HG02938 (cell line): ENCODE measurements around the gene CHCHD10.

Experiments
- ATAC-seq: cut with Tn5 transposase; IDR thresholded peaks from one replicate; pipeline ENCODE4 v1.9.1; 2021; ENCODE audit warnings: mild to moderate bottlenecking, moderate library complexity; ENCODE audit not compliant: unreplicated experiment

CHCHD10 gene

DNA sequence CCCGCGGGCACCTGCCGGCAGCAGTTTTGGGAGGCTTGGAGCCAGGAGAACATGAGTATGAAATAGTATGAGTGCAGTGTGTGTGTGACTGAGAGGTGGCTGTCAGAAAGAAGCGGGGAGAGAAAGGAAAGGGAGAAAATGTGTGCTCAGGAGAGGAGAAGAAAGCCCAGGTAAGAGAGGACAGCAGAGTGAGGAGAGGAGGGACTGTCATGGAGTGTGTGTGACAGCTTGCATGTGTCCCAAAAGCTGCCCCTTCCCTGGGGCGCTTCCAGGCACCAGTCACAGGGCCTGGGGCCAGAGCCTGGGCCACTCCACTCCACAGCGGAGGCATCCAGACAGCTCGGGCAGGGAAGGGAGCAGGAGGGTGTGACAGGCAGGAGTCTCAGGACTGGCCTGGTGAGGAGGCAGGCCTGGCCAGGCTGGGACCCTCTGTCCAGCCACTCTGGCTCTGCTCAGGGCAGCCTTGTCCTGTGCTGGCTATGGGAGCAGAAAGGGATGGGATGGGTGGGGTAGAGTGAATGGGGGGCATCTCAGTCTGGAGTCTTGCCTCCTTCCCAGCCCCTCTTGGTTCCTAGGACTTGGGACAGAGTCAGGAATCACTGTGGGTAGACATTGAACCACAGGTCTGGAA lies 5.8 kb upstream of the CHCHD10 start:
- no peak for ATAC-seq

- no peak for ATAC-seq
Measured at GRCh38 chr22:23772649-23773473, 5.1 kb upstream of the CHCHD10 start, which contains the start of gene MMP11. Gene MMP11, plus strand, starts transcription at chr22:23772849. Its CDS starts 22 bp downstream, at chr22:23772871.

DNA sequence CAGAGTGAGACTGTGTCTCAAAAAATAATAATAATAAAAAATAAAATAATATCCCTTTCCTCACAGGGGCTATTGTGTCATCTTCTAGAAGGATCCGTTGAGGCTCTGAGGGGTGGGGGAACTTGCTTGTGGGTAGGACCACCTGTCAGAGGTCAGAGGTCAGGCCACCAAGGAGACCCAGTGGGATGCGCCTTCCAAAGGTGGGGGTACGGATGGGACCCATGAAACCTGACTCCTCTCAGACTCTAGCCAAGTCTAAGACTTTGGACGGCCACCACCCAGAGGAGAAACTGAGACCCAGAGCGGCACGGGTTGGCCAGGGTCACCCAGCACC lies 4.5 kb upstream of the CHCHD10 start:
- no peak for ATAC-seq

- ATAC-seq, result no peak
Measured at GRCh38 chr22:23769321-23769965, 1.7 kb upstream of the CHCHD10 start.

DNA sequence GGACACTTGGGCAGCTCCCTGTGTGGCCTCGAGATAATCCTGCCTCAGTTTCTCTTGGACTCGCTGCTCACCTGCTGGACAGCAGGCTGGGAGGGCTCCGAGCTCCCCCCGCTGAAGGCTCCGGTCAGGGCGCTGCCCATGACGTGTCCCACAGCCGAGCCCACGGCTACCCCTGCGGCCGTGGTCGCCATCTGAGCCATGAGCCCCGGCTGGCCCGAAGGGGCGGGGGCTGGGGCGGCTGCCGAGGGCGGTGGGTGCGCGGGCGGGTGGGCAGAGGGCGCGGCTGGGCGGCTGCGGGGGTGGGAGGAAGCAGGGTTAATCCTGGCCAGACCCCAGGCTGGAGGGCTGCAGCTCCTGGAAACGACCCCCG lies 484 bp downstream of the CHCHD10 start:
- ATAC-seq, result no peak

GRCh38 chr22:23764899-23765881 lies 2.6 kb downstream of the CHCHD10 start:
- no peak for ATAC-seq

DNA sequence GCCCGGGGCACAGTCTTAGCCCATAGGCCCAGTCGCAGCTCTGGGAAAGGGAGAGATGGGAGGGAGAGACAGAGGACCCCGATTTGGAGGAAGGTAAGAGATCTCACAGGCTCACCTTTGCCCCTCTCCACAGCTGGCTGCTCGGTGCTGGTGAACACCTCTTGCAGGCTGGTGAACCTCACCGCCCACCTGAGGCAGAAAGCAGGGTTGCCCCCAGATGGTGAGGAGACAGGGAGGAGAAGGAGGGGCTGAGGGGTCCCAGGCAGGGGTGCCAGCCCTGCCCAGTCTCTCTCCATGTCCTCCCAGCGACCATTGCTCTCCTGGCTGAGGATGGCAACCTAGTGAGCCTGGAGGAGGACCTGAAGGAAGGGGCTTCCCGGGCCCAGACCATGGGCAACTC lies 3.8 kb downstream of the CHCHD10 start:
- no peak for ATAC-seq

DNA sequence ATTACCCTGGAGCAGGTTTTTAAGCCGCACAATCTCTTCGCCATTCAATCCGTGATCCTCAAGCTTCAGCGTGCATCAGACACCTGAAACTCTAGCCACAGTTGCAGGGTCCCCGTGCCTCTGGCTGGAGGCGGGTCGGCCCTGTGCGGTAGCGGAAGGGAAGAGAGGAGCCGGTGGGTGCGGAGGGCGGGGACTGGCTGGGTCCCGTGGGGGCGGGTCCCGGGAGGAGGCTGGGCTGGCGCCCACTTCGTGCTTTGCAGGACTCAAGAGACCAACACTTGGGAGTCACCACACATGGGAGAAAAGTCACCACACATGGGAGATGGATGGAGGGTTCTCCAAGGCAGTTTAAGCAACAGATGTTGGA lies 4.2 kb downstream of the CHCHD10 start:
- ATAC-seq, result no peak

DNA sequence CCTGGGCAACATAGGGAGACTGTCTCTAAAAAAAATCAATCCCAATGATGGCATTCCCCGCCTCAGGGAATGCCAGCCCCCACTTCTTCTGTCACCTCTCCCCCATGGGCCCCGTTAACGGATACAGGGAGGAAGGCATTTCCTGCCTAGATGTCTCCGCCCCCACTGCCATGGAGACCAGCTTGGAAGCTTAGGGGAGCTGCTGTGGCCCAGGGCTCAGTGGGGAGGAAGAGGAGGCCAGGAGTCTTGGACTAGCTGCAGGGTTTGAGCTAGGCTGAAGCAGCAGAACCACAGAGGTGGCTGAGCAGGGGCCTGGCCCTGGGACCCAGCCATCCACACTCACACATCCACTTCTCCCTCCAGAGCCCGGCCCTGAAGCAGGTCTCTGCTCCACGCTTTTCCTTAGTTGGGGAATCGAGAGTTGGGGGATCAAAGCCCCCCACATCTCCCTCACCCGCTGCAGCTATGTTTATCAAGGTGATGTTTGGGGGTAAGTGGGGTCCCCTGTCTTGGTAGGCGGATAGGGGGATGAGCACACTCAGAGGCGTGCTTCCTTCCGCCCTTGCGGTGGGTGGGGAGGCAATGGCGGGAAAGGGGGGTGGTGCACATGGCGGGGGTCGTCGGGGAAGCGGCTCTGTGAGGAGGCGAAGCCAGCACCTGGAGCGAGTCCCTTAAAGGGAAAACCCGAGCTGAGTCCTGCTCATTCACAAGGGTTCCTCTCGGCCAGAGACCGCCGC lies 4.8 kb downstream of the CHCHD10 start, which contains the start of gene C22orf15:
C22orf15 (plus strand) TSS at position 149 of the 737 bp plus-strand sequence; CDS start at position 466, 317 bp downstream.
- no peak for ATAC-seq

DNA sequence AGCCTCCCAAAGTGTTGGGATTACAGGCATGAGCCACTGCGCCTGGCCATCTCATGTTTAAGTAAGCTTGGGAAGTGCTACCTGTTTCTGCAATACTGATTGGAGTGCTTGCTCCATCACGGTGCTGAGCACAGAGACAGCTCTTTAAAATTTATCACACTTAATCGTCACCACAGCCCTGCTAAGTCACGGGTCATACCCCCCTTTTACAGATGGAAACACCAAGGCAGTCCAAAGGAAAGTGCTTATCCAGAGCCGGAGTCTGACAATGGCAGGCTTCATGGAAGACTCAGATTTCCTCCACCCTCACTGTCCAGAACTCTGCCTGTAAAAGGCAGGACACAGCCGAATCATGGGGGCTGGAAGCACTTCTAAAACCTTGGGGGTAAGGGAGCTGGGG lies 7.7 kb downstream of the CHCHD10 start:
- no peak for ATAC-seq

GRCh38 chr22:23759566-23759965 lies 8.2 kb downstream of the CHCHD10 start:
- ATAC-seq, result no peak

GRCh38 chr22:23756891-23757290 lies 10.9 kb downstream of the CHCHD10 start:
- ATAC-seq, result no peak

- no peak for ATAC-seq
Measured at GRCh38 chr22:23755711-23756110, 12.1 kb downstream of the CHCHD10 start.

DNA sequence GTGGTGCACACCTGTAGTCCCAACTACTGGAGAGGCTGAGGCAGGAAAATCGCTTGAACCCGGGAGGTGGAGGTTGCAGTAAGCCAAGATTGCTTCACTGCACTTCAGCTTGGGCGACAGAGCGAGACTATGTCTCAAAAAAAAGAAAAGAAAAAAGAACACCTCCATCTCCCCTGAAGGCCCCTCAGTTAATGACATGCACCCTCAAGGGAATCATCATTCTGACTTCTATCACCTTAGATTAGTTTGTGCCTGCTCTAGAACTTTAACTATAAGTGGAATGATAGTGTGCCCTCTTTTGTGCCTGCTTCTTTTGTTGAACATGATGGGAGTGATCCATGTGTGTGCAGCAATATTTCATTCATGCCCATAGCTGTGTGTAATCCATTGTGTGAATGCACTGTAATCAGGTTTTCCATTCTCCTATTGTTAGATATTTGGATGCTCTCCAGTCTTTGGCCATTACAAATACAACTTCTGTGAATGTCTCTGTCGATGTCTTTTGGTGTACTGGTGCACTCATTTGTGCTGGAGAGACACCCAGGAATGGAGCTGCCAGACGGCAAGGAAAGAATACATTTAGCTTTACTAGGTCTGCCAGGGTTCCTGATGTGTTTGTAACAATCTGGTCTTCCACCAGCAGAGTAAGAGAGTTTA lies 12.7 kb downstream of the CHCHD10 start:
- no peak for ATAC-seq

GRCh38 chr22:23754220-23754919 lies 13.4 kb downstream of the CHCHD10 start, which contains the start of gene VPREB3:
Gene VPREB3, minus strand, starts transcription at chr22:23754425. Its CDS starts 62 bp downstream, at chr22:23754363.
- no peak for ATAC-seq

DNA sequence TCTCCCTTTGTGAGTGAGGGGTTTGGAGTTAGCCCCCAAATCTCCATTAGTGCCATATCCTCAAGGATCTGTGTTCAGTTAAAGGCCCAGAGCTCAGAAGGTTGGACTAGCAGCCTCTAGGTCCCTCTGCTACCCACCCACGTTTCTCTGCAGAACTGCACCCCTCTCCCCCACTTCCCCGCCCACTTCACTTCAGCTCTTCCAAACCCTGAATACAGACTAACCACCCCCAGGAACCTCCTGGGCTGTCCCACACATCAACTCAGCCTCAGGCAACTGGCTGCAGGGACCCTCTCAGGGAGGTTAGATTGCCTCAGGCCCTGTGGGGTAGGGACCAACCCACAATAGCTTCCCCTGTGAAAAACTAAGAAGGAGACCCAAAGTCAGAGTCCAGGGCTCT lies 14.4 kb downstream of the CHCHD10 start:
- ATAC-seq, result no peak

GRCh38 chr22:23752750-23753149 lies 15.0 kb downstream of the CHCHD10 start:
- no peak for ATAC-seq

DNA sequence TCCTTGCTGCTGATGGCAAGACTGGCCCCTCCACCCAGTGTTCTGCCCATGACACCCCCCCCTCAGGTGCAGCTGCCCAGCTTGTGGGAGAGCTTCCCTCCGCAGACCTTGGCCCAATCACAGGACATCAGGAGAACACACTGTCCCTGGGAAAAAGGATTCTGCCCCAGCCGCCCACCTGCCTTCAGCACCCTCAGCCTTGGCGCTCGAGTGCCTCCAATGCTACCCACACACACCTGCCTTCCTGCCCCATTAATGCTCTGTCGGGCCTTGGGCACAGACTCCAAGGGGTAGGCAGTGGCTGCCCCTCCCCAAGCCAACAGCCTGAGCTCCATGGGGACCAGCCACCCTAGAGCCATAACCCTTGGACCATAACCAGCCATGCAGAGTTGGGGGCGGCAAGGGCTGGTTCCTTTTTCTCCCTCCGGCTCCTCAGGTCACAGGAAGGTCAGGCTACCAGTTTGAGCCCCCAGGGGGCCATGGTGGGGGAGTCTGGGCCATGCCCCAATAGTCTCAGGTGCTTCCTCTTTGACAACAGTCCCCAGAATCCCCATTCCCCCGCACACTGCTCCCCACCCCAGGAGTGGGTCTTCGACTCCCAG lies 15.6 kb downstream of the CHCHD10 start:
- no peak for ATAC-seq
